Measurements from ENCODE around the gene ACTN4. TPM values are rescaled to one million over a fixed set of nuclear protein-coding genes. Genes with fewer than 3 reads are reported as not detected.
"Not testable (repeated sequence)": the region's sequence is repeated elsewhere in the genome, so short reads cannot be mapped to it uniquely, and the experiment has no call there.

The ACTN4 gene
- total RNA-seq, 1 experiment from 2014 or later, result 199 TPM

DNA sequence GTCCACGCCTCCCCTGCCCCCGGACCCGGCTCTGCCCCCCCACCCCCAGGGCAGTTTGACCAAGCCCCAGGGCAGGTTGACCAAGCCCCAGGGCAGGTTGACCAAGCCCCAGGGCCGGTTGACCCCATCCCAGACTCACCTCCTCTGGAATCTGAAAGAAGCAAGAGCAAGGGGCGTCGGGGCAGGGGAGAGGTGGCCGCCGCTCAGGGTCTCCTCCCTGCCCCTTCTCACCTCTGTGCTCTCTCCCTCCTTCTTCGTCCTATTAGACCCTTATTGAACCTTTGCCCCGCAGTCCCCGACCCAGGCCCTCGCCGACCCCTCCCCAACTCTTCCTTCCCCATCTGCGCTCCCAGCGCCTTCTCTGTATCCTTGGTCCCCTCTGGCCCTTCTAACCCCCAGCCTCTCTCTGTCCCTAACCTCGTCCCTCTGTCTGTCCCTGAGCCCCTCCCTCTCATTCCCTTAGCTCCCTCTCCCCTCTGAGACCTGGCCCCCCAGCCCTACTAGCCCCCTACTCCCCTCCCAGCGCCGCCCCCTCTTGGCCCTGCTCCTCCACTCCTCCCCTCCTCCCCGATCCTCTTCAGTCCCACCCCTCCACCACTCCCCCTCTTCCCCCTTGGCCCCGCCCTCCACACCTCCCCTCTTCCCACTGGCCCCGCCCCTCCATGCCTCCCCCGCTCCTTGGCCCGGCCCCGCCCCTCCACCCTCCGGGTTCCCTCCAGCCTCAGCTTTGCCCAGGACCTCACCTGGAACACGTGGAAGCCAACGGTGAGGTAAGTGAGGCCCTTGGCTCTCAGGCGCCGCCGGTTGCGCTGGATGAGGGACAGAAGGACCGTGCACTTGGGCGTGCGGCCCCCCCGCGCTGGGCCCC is 89.2 kb downstream of the ACTN4 start:
- peak; percentile 57 for DNase-seq (ENCODE audit: low read depth)

- DNase-seq (ENCODE audit: low read depth), result peak; percentile 2
Observed at GRCh38 chr19:38737281-38737865, 89.9 kb downstream of the ACTN4 start.

- peak; percentile 6 for DNase-seq (ENCODE audit: low read depth)
Observed at GRCh38 chr19:38737921-38738737, 90.7 kb downstream of the ACTN4 start.

DNA sequence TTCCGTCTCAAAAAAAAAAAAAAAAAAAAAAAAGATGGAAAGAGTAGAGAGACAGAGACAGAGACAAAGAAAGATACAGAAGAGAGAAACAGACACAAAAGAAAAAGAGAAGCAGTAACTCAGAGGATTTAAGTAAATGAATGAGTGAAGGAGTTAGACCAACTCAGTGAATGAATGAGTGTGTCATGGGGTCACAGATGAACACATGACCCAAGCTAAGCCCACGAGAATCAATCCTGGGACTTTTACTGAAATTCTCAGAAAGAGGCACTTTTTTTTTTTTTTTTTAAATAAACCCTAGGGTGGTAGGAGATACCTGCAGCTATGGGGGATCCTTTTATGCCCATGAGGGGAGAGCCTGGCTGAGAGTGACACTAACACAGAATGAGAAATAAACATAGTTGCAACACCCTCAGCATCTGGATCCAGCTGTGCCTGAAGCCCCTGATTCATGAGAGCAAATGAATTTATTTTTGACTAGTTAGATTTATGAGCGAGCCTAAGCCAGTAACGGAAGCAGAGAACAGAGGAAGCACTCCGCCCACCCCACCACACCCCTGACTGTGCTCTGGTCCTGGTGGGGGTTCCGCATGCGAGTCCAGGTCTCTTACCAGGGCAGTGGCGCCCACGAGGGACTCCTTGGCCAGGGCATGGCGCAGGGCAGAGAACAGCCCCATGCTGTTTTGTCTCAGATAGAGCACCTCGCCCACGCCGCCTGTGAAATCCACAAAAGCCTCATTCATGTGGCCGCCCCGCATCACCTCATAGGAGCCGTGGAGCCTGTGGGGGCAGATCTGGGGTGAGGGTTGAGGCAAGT is 92.2 kb downstream of the ACTN4 start:
- DNase-seq (ENCODE audit: low read depth), result no peak

GRCh38 chr19:38740257-38740592 is 92.8 kb downstream of the ACTN4 start:
- DNase-seq (ENCODE audit: low read depth), result no peak

GRCh38 chr19:38740932-38741331 is 93.5 kb downstream of the ACTN4 start:
- DNase-seq (ENCODE audit: low read depth), result no peak

GRCh38 chr19:38741670-38742069 is 94.2 kb downstream of the ACTN4 start:
- DNase-seq (ENCODE audit: low read depth), result peak; percentile 3

DNA sequence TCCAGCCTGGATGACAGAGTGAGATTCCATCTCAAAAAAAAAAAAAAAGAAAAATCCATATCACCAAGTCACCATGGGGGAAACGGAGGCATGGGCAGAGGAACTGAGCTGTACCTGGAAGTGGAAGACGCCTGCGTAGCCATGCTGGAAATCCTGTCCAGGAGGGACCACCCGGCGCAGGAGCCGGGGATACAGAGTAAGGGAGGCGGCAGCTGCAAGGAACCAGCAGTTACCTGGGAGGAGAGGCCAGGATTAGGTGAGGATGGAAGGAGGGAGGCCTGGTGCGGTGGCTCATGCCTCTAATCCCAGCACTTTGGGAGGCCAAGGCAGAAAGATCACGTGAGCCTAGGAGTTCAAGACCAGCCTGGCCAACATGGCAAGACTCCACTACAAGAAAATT is 94.8 kb downstream of the ACTN4 start:
- no peak for DNase-seq (ENCODE audit: low read depth)

- DNase-seq (ENCODE audit: low read depth), result no peak
Observed at GRCh38 chr19:38742906-38743305, 95.5 kb downstream of the ACTN4 start.

DNA sequence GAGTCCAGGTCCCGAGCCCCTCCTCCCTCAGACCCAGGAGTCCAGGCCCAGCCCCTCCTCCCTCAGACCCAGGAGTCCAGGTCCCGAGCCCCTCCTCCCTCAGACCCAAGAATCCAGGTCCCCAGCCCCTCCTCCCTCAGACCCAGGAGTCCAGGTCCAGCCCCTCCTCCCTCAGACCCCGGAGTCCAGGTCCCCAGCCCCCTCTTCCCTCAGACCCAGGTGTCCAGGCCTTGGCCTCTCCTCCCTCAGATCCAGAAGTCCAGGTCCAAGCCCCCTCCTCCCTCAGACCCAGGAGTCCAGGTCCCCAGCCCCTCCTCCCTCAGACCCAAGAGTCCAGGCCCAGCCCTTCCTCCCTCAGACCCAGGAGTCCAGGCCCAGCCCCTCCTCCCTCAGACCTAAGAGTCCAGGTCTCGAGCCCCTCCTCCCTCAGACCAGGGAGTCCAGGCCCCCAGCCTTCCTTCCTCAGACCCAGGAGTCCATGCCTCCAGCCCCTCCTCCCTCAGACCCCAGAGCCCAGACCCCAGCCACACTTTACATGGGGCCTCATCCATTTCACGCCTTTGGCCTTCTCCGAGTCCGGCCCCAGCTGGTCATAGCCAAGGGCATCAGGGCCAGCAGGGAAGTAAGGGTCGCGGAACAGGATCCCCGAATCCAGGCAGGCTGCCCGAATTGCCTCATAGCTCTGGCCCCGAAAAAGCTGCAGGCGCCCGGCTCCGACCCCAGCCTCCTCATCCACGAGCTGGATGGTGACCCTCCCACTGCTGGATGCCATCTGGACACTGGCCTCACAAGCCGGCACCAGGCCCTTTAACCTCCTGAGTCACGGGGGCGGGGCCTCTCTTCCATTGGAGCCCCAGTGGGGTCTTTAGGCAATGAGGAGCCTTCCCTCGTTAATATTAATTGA is 96.2 kb downstream of the ACTN4 start:
- DNase-seq (ENCODE audit: low read depth), result no peak

DNA sequence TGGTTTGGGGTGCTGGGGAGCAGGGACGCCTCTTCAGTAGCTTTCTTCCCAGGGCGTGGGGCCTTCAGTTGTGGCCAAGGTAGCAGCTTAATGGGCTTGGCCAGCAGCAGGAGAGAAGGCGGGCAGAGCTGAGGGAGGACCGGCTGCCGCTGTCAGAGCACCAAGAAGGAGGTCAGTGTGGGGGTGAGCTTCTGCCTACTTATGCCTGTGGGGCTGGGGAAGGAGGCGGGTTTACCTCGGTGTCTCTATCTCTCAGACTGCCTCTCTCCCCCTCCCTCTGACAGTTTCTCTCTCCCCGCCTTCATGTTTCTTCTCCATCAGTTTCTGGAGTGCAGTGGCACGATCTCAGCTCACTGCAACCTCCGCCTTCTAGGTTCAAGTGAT is 96.8 kb downstream of the ACTN4 start, which contains the start of gene CAPN12:
TSS of gene CAPN12 (minus strand) at position 177 of the 384 bp plus-strand sequence. CDS start 309 bp downstream, outside the sequence.
- no peak for DNase-seq (ENCODE audit: low read depth)

DNA sequence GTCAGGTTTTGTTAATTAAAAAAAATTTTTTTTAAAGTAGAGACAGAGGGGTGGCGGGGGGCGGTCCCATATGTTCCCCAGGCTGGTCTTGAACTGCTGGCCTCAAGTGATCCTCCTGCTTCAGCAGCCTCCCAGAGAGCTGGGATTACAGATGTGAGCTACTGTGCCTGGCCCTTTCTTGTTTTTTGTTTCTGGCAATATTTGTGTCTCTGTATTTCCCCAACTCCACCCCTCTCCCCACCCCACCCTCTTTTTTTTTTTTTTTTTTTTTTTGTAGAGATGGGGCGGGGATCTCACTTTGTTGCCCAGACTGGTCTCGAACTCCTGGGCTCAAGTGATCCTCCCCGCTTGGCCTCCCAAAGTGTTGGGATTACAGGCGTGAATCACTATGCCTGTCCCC is 97.4 kb downstream of the ACTN4 start:
- no peak for DNase-seq (ENCODE audit: low read depth)

DNA sequence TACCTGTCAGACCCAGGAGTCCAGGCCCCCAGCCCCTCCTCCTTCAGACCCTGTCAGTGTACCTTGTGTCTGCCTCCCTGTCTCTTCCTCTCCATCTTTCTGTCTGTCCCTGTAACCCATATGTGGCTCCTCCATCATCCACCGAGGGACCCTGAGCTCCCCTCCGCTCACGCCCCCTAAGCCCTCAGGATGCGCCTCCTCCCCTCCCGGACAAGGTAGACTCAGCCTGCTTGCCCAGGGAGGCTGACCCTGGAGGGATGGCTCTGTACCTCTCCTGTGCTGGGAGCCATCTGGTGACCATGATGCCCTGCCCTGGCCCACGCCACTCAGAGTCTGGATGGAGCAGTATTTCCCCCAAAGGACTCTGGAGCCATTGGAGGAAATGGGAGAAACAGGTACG is 97.9 kb downstream of the ACTN4 start:
- no peak for DNase-seq (ENCODE audit: low read depth)

DNA sequence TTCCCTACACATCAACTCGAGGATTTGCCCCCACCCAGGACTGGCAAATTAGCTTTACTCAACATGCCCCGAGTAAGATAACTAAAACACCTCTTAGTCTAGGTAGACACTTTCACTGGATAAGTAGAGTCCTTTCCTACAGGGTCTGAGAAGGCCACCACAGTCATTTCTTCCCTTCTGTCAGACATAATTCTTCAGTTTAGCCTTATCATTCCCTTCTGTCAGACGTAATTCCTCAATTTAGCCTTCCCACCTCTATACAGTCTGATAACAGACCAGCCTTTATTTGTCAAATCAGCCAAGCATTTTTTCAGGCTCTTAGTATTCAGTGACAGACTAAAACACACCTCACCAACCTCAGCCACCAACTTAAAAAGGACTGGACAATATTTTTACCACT is 106.3 kb downstream of the ACTN4 start:
- not testable (repeated sequence) for DNase-seq (ENCODE audit: low read depth)

DNA sequence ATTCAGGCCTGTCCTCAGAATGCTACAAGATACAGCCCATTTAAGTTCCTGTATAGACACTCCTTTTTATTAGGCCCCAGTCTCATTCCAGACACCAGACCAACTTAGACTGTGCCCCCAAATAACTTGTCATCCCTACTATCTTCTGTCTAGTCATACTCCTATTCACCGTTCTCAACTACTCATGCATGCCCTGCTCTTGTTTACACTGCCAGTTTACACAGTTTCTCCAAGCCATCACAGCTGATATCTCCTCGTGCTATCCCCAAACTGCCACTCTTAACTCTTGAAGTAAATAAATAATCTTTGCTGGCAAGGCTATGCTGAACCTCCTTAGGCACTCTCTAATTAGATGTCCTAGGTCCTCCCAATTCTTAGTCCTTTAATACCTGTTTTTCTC is 106.7 kb downstream of the ACTN4 start:
- not testable (repeated sequence) for DNase-seq (ENCODE audit: low read depth)

- no peak for DNase-seq (ENCODE audit: low read depth)
Observed at GRCh38 chr19:38759590-38760003, 112.1 kb downstream of the ACTN4 start.

GRCh38 chr19:38760805-38761517 is 113.5 kb downstream of the ACTN4 start:
- not testable (repeated sequence) for DNase-seq (ENCODE audit: low read depth)

DNA sequence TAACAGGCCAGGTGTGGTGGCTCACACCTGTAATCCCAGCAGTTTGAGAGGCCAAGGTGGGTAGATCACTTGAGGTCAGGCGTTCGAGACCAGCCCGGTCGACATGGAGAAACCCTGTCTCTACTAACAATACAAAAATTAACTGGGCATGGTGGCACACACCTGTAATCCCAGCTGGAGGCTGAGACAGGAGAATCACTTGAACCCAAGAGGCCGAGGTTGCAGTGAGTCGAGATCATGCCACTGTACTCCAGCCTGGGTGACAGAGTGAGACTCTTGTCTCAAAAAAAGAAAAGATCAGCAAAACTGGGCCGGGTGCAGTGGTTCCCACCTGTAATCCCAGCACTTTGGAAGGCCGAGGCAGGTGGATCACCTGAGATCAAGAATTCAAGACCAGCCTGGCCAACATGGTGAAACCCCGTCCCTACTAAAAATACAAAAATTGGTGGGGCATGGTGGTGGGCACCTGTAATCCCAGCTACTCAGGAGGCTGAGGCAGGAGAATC is 114.5 kb downstream of the ACTN4 start:
- DNase-seq (ENCODE audit: low read depth), result not testable (repeated sequence)

DNA sequence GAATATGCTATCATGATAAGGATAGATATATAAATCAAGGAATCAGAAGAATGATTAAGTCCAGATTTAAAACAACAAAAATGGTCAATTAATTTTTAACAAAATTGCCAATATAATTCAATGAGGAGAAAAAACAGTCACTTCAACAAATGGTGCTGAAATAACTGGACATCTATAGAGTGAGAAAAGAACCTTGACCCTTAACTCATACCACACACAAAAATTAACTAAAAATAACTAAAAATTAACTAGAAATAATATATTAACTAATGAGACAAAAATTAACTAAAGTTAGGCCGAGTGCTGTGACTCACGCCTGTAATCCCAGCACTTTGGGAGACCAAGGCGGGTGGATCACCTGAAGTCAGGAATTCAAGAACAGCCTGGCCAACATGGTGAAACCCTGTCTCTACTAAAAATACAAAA is 116.4 kb downstream of the ACTN4 start:
- DNase-seq (ENCODE audit: low read depth), result no peak

- no peak for DNase-seq (ENCODE audit: low read depth)
Observed at GRCh38 chr19:38765214-38765613, 117.8 kb downstream of the ACTN4 start.

Measured in Daoy (cell line).